K562 (cell line): ENCODE results near the gene KBTBD12. TPM values are rescaled to one million over a fixed set of nuclear protein-coding genes. Genes with fewer than 3 reads are reported as not detected.

Experiments used
- BCL6 ChIP-seq: fragments of 250-450 bp; sonication (Bioruptor Pico); IDR thresholded peaks from 2 replicates; pipeline ENCODE4 v1.4.0; 2020
- FOXM1 ChIP-seq, 2 experiments: fragments of 450-650 bp in 1 of 2; sonication (generic) in 1 of 2; formaldehyde crosslinking in 1 of 2; IDR thresholded peaks; 2 replicates each; pipeline versions ENCODE4 v1.6.1 to v1.9.0; 2017 to 2022; ENCODE audit warnings: low read depth in 2 of 2, mild to moderate bottlenecking in 2 of 2, missing genetic modification reagents in 1 of 2, moderate library complexity in 1 of 2
- MAZ ChIP-seq, 2 experiments: fragments of 450-650 bp in 1 of 2; sonication (generic) in 1 of 2; formaldehyde crosslinking; IDR thresholded peaks in 1 of 2; conservative IDR thresholded peaks in 1 of 2; 2 replicates each; pipeline versions ENCODE4 v1.4.0 to v1.5.0; 2020; ENCODE audit warnings: mild to moderate bottlenecking in 1 of 2, missing genetic modification reagents in 1 of 2
- RAD21 ChIP-seq, 2 experiments: fragments of 250-450 bp in 1 of 2; fragments of 450-650 bp in 1 of 2; sonication (Bioruptor Pico) in 1 of 2; formaldehyde crosslinking in 1 of 2; IDR thresholded peaks in 1 of 2; conservative IDR thresholded peaks in 1 of 2; 2 replicates each; pipeline versions ENCODE4 v1.4.0 to v1.8.0; 2020 to 2022; ENCODE audit warnings: mild to moderate bottlenecking in 2 of 2, moderate library complexity in 1 of 2
- polyA plus RNA-seq, 8 experiments: library from polyadenylated mRNA; depleted of rRNA in 4 of 8; stranded (reverse) in 5 of 8; unstranded in 3 of 8; fragments of >200 nt; fragmentation: Nextera tagmentation in 2 of 8; fragmentation: Illumina TruSeq in 1 of 8; extraction: Ambion mirVana in 2 of 8; extraction: Trizol in 1 of 8; gene quantifications; 2 replicates each; pipeline versions ENCODE4 v1.2.1 to v1.2.3, GENCODE V29; 2011 to 2014; ENCODE audit warnings: inconsistent platforms in 1 of 8, missing spikeins in 1 of 8
- total RNA-seq, 7 experiments: library from RNA; depleted of rRNA in 6 of 7; stranded (reverse); fragments of >200 nt in 6 of 7; fragmentation: Illumina TruSeq in 2 of 7; extraction: Trizol in 2 of 7; gene quantifications; 2 replicates each; pipeline versions ENCODE4 v1.2.1 to v1.2.3, GENCODE V29; 2011 to 2021; ENCODE audit warnings: low replicate concordance in 1 of 7
- TF ChIP-seq, protein P1 (sequence below), 2 experiments: fragments of 450-650 bp; formaldehyde crosslinking in 1 of 2; IDR thresholded peaks; 2 replicates each; pipeline versions ENCODE4 v1.4.0 to v1.6.1; 2014 to 2020; ENCODE audit warnings: mild to moderate bottlenecking in 2 of 2, borderline replicate concordance in 1 of 2, low read depth in 1 of 2

KBTBD12 gene
- total and polyA plus RNA-seq, 9 of the 15 experiments (the other 6 are each of a cell fraction or from before 2014, with no cell fraction given): not detected

DNA sequence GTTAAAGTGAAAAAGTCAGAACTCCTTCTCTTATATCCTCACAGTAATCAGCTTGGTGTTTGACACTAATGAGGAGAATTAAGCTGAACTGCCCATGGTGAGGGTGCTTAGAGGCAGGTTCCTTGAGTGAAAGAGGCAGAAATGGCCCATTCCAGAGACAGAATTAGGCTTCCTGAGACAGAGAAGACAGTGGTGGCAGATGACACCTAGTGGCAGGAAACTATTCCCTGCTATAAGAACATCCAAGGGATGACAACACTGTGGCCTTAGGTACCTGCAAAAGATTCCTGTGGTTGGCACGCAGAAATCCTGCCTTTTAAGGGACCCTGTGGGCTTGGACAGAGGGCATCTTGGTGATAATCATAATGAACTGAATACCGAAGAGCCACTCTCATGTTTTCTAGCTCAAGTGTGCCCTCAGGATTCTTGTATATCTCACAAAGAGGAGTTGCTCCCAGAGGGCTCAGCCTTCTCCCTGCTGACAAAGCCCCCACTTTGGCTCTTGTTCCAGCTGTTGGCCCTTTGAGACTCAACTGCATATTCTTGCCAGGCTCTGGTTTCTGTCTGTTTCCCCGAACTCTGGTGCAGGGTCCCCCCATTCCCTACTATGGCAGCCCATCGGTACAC, 56.0 kb downstream of the KBTBD12 start (continued):
- TF ChIP-seq MAZ (CRISPR knock-in tag; conservative IDR thresholded peaks at IDR 0.05 in 1 of 2, IDR thresholded peaks at IDR 0.05 in 1 of 2): 0 out of 4 replicates have a peak, but pooled peaks of 1 of the 2 experiments have one; percentile 28
- no peak for TF ChIP-seq BCL6
- no peak for TF ChIP-seq FOXM1 (IDR thresholded peaks at IDR 0.05; ENCODE audit: low read depth)
- no peak for TF ChIP-seq FOXM1 (CRISPR knock-in tag; IDR thresholded peaks at IDR 0.05; ENCODE audit: low read depth)
- peak; percentile 59 to 78 for TF ChIP-seq RAD21 (CRISPR knock-in tag; conservative IDR thresholded peaks at IDR 0.05 in 1 of 2, IDR thresholded peaks at IDR 0.05 in 1 of 2)
- TF ChIP-seq, protein P1, sequence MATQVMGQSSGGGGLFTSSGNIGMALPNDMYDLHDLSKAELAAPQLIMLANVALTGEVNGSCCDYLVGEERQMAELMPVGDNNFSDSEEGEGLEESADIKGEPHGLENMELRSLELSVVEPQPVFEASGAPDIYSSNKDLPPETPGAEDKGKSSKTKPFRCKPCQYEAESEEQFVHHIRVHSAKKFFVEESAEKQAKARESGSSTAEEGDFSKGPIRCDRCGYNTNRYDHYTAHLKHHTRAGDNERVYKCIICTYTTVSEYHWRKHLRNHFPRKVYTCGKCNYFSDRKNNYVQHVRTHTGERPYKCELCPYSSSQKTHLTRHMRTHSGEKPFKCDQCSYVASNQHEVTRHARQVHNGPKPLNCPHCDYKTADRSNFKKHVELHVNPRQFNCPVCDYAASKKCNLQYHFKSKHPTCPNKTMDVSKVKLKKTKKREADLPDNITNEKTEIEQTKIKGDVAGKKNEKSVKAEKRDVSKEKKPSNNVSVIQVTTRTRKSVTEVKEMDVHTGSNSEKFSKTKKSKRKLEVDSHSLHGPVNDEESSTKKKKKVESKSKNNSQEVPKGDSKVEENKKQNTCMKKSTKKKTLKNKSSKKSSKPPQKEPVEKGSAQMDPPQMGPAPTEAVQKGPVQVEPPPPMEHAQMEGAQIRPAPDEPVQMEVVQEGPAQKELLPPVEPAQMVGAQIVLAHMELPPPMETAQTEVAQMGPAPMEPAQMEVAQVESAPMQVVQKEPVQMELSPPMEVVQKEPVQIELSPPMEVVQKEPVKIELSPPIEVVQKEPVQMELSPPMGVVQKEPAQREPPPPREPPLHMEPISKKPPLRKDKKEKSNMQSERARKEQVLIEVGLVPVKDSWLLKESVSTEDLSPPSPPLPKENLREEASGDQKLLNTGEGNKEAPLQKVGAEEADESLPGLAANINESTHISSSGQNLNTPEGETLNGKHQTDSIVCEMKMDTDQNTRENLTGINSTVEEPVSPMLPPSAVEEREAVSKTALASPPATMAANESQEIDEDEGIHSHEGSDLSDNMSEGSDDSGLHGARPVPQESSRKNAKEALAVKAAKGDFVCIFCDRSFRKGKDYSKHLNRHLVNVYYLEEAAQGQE (IDR thresholded peaks at IDR 0.05; ENCODE audit: borderline replicate concordance): peak; percentile 42; the same call in 1 of the 2 replicates
- TF ChIP-seq, protein P1 (CRISPR knock-in tag; IDR thresholded peaks at IDR 0.05; ENCODE audit: low read depth): no peak
- TF ChIP-seq, all 486 proteins: peak for 6
